ENCODE data around the gene SMARCA4. TPM values are rescaled to one million over a fixed set of nuclear protein-coding genes. Genes with fewer than 3 reads are reported as not detected.

The SMARCA4 gene
- total and polyA plus RNA-seq, 2 donors from 2014 or later = 59.8 to 124 TPM

DNA sequence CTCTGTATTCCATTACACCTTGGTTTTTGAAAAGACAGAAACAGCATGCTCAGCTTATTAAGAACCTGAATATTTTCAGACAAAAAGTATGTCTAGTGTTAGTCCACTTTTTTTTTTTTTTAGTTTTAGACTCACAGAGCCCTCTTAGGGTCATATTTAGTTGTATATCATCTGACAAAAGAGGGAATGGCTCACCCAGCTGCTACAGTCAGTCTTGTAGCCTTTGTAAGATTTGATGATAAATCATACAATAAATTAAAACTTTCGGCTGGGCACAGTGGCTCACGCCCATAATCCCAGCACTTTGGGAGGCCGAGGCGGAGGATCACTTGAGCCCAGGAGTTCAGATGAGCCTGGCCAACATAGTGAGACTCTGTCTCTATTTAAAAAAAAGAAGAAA, 84.7 kb downstream of the SMARCA4 start:
- Histone ChIP-seq H3K27ac (ENCODE audit: low read depth in 2 of 2, low read length in 2 of 2) (no peak overlapping the region), H3K27me3 (ENCODE audit: control insufficient read depth, insufficient read depth, low read length) (no peaks in the 10 kb centered on the region), H3K4me3 (ENCODE audit: low read length in 3 of 3) (no peak overlapping the region), H3K36me3 (ENCODE audit: control insufficient read depth in 2 of 3, insufficient read depth in 3 of 3, low read length in 3 of 3) (peaks cover 4 to 37% (median 12%) of the 10 kb centered on the region in 3 donors), H3K4me1 (ENCODE audit: control insufficient read depth in 2 of 3, insufficient read depth in 2 of 3, low read depth in 1 of 3, low read length in 3 of 3) (no peaks in the 10 kb centered on the region), H3K9ac (ENCODE audit: low read length in 3 of 3) (no peak overlapping the region), H3K9me3 (ENCODE audit: control insufficient read depth in 2 of 3, insufficient read depth in 1 of 3, low read length in 3 of 3) (no peaks in the 10 kb centered on the region)
- FAIRE-seq (no peak), DNase-seq (no peak)
- intact Hi-C loops (cut with DNase I) = no loop called here
- TF ChIP-seq, protein P1, sequence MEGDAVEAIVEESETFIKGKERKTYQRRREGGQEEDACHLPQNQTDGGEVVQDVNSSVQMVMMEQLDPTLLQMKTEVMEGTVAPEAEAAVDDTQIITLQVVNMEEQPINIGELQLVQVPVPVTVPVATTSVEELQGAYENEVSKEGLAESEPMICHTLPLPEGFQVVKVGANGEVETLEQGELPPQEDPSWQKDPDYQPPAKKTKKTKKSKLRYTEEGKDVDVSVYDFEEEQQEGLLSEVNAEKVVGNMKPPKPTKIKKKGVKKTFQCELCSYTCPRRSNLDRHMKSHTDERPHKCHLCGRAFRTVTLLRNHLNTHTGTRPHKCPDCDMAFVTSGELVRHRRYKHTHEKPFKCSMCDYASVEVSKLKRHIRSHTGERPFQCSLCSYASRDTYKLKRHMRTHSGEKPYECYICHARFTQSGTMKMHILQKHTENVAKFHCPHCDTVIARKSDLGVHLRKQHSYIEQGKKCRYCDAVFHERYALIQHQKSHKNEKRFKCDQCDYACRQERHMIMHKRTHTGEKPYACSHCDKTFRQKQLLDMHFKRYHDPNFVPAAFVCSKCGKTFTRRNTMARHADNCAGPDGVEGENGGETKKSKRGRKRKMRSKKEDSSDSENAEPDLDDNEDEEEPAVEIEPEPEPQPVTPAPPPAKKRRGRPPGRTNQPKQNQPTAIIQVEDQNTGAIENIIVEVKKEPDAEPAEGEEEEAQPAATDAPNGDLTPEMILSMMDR (IDR thresholded peaks at IDR 0.05; ENCODE audit: borderline replicate concordance, extremely low read depth, insufficient read depth) = no peak

- Histone ChIP-seq H3K36me3 (ENCODE audit: control insufficient read depth in 2 of 3, insufficient read depth in 3 of 3, low read length in 3 of 3) (peaks cover 2 to 35% (median 12%) of the 10 kb centered on the region in 3 donors), H3K27ac (ENCODE audit: low read depth in 2 of 2, low read length in 2 of 2) (no peak overlapping the region), H3K27me3 (ENCODE audit: control insufficient read depth, insufficient read depth, low read length) (no peaks in the 10 kb centered on the region), H3K9ac (ENCODE audit: low read length in 3 of 3) (no peak overlapping the region), H3K9me3 (ENCODE audit: control insufficient read depth in 2 of 3, insufficient read depth in 1 of 3, low read length in 3 of 3) (no peaks in the 10 kb centered on the region), H3K4me1 (ENCODE audit: control insufficient read depth in 2 of 3, insufficient read depth in 2 of 3, low read depth in 1 of 3, low read length in 3 of 3) (no peaks in the 10 kb centered on the region), H3K4me3 (ENCODE audit: low read length in 3 of 3) (no peak overlapping the region)
- TF ChIP-seq, protein P1 (IDR thresholded peaks at IDR 0.05; ENCODE audit: borderline replicate concordance, extremely low read depth, insufficient read depth) = no peak
- intact Hi-C loops (cut with DNase I) = no loop called here
- no peak for DNase-seq
- no peak for FAIRE-seq
Measured at GRCh38 chr19:11046605-11047354, 86.0 kb downstream of the SMARCA4 start.

DNA sequence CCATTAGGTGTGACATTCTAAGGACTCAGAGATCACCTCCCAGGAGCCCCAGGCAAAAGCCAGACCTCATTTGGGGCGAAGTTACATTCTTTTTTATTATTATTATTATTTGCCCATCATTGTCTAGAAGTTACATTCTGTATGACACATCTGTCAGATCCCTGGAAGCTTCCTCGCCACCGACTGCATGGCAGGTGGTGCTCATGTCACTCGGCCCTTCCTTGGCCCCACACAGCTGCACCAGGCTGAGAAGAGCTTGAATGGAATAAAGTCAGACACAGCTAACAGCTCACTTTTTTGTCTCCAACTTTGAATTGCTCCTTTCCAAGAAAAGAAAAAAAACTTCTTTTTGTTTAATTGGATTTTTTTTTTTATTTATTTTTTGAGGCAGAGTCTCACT, 87.0 kb downstream of the SMARCA4 start:
- FAIRE-seq = no peak
- intact Hi-C loops (cut with DNase I) = no loop called here
- H3K36me3 ChIP-seq (ENCODE audit: control insufficient read depth in 2 of 3, insufficient read depth in 3 of 3, low read length in 3 of 3) = peaks cover 2 to 29% (median 10%) of the 10 kb centered on the region in 3 donors

More for the DNA sequence above, 87.0 kb downstream of the SMARCA4 start:
- Histone ChIP-seq H3K27me3 (ENCODE audit: control insufficient read depth, insufficient read depth, low read length) (no peaks in the 10 kb centered on the region), H3K9me3 (ENCODE audit: control insufficient read depth in 2 of 3, insufficient read depth in 1 of 3, low read length in 3 of 3) (no peaks in the 10 kb centered on the region), H3K9ac (ENCODE audit: low read length in 3 of 3) (no peak overlapping the region), H3K4me3 (ENCODE audit: low read length in 3 of 3) (no peak overlapping the region), H3K4me1 (ENCODE audit: control insufficient read depth in 2 of 3, insufficient read depth in 2 of 3, low read depth in 1 of 3, low read length in 3 of 3) (no peaks in the 10 kb centered on the region), H3K27ac (ENCODE audit: low read depth in 2 of 2, low read length in 2 of 2) (no peak overlapping the region)
- DNase-seq = no peak
- TF ChIP-seq, protein P1 (IDR thresholded peaks at IDR 0.05; ENCODE audit: borderline replicate concordance, extremely low read depth, insufficient read depth) = no peak

Measured in kidney (tissue), 14 donors.